Panc1 (cell line): ENCODE results near the gene RNF7. TPM values are rescaled to one million over a fixed set of nuclear protein-coding genes. Genes with fewer than 3 reads are reported as not detected.
A peak's percentile ranks its signal among the peaks of the same experiment; 100 is the strongest.

ENCODE experiments used
- ATAC-seq: fragments of 200-7000 bp; cut with Tn5 transposase; 2 replicates; pipeline ENCODE4 v1.9.1; 2020; ENCODE audit warnings: mild to moderate bottlenecking, moderate library complexity
- Bru-seq: library from RNA; stranded (reverse); fragments of 400-500 nt; gene quantifications from one replicate; lab custom pipeline; 2021; lab: Mats Ljungman, UMichigan
- BruChase-seq, 2 experiments: library from RNA; stranded (reverse); fragments of 400-500 nt; gene quantifications; one replicate each; lab custom pipeline; 2021; lab: Mats Ljungman, UMichigan
- BruUV-seq: library from RNA; stranded (reverse); fragments of 400-500 nt; replicated peaks from 2 replicates; lab custom pipeline; 2021; lab: Mats Ljungman, UMichigan
- CTCF ChIA-PET: fragments of 300-600 bp; sonication (Branson Sonifier 250); formaldehyde crosslinking; loops from one replicate; lab custom pipeline; 2022; ENCODE audit warnings: antibody characterized with exemption; lab: Charles Lee
- POLR2A ChIA-PET: fragments of 300-600 bp; sonication (Branson Sonifier 250); formaldehyde crosslinking; loops from one replicate; lab custom pipeline; 2022; ENCODE audit warnings: antibody characterized with exemption; lab: Charles Lee
- DNase-seq: peaks from one replicate; pipeline ENCODE4 v3.0.0-alpha.2; 2010; ENCODE audit warnings: low read depth, low spot score
- H3K27ac ChIP-seq: 2 replicates; pipeline ENCODE4 v1.5.1; 2011; ENCODE audit warnings: mild to moderate bottlenecking, low read length, inconsistent platforms
- H3K27me3 ChIP-seq: fragments of 200-500 bp; sonication (Bioruptor generic); 2 replicates; pipeline ENCODE4 v1.6.0; 2014; ENCODE audit warnings: low read length, inconsistent platforms; ENCODE audit not compliant: control insufficient read depth, insufficient read depth
- H3K36me3 ChIP-seq: fragments of 200-500 bp; sonication (Bioruptor generic); 2 replicates; pipeline ENCODE4 v1.5.1; 2014; ENCODE audit warnings: inconsistent platforms, mild to moderate bottlenecking, low read length, moderate library complexity; ENCODE audit not compliant: control insufficient read depth, insufficient read depth
- H3K4me1 ChIP-seq: 2 replicates; pipeline ENCODE4 v1.5.1; 2011; ENCODE audit warnings: inconsistent platforms, mild to moderate bottlenecking, low read length, moderate library complexity; ENCODE audit not compliant: control insufficient read depth, insufficient read depth
- H3K4me3 ChIP-seq, 2 experiments: 2 replicates each; pipeline ENCODE4 v1.5.1; 2011 to 2012; ENCODE audit warnings: low read depth in 2 of 2, low read length in 2 of 2, mild to moderate bottlenecking in 2 of 2, inconsistent platforms in 1 of 2, moderate library complexity in 1 of 2
- H3K9me3 ChIP-seq: fragments of 200-500 bp; sonication (Bioruptor generic); 2 replicates; pipeline ENCODE4 v1.5.1; 2014; ENCODE audit warnings: low read depth, mild to moderate bottlenecking, inconsistent platforms, low read length, moderate library complexity; ENCODE audit not compliant: control insufficient read depth, insufficient read depth
- POLR2AphosphoS5 ChIP-seq: IDR thresholded peaks from 2 replicates; pipeline ENCODE4 v1.6.1; 2012; ENCODE audit warnings: mild to moderate bottlenecking, low read depth, low read length, moderate library complexity
- SIN3A ChIP-seq: IDR thresholded peaks from 2 replicates; pipeline ENCODE4 v1.6.1; 2012; ENCODE audit warnings: low read depth, mild to moderate bottlenecking, low read length, moderate library complexity, borderline replicate concordance; ENCODE audit not compliant: insufficient read depth
- TCF7L2 ChIP-seq: IDR thresholded peaks from 2 replicates; pipeline ENCODE4 v1.6.1; 2011; ENCODE audit warnings: mild to moderate bottlenecking, low read depth, low read length, inconsistent platforms
- in situ Hi-C: cut with HindIII; loops from 2 replicates; pipeline ENCODE4 v1.10.0; 2016; ENCODE audit warnings: low sequenced_read_pairs, low pct_unique_long_range_greater_than_20kb
- intact Hi-C: fragments of 100-400 bp; cut with micrococcal nuclease; formaldehyde crosslinking; loops from one replicate; pipeline ENCODE4 v1.10.0; 2022; ENCODE audit not compliant: unreplicated experiment
- long read RNA-seq: library from polyadenylated mRNA; unstranded; transcript quantifications from one replicate; pipeline ENCODE4 v2.0.0, GENCODE V29; 2021; ENCODE audit not compliant: unreplicated experiment
- polyA plus RNA-seq: library from polyadenylated mRNA; unstranded; fragments of >200 nt; gene quantifications from one replicate; pipeline ENCODE4 v1.2.1, GENCODE V29; 2012; ENCODE audit warnings: missing spikeins; ENCODE audit not compliant: insufficient read length
- total RNA-seq: library from RNA; stranded (reverse); gene quantifications from one replicate; pipeline ENCODE4 v1.2.1, GENCODE V29; 2021; ENCODE audit not compliant: unreplicated experiment
- TF ChIP-seq, protein P1 (sequence below): fragments of 450-650 bp; IDR thresholded peaks from 2 replicates; pipeline ENCODE4 v1.5.1; 2017; ENCODE audit warnings: mild to moderate bottlenecking
- TF ChIP-seq, protein P2 (sequence below), 2 experiments: IDR thresholded peaks; 2 replicates each; pipeline ENCODE4 v1.6.1; 2011 to 2012; ENCODE audit warnings: low read depth in 2 of 2, control low read depth in 1 of 2, low read length in 1 of 2, mild to moderate bottlenecking in 1 of 2, moderate library complexity in 1 of 2; ENCODE audit not compliant: insufficient read depth in 1 of 2

RNF7 gene
- 87.3 TPM for total RNA-seq
- 80.0 TPM for polyA plus RNA-seq
- percentile 86 among the genes with signal in this experiment for Bru-seq, nascent RNA
- percentile 92 among the genes with signal in this experiment for BruChase-seq, experiment 1, labeled RNA remaining after a 2-hour chase
- percentile 96 among the genes with signal in this experiment for BruChase-seq, experiment 2, labeled RNA remaining after a 6-hour chase
- long read RNA-seq, transcript RNF7-202 (3 exons, 805 nt) = minor isoform, 13 of 101 reads
- long read RNA-seq, transcript RNF7-201 (3 exons, 2,763 nt) = major isoform, 75 of 101 reads
- long read RNA-seq, transcript RNF7-203 (4 exons, 1,036 nt) = minor isoform, 5 of 101 reads
- long read RNA-seq, partial matches to known transcripts = 1 of 101 reads
- long read RNA-seq, other reads (novel, unspliced or antisense) = 3 of 101 reads

DNA sequence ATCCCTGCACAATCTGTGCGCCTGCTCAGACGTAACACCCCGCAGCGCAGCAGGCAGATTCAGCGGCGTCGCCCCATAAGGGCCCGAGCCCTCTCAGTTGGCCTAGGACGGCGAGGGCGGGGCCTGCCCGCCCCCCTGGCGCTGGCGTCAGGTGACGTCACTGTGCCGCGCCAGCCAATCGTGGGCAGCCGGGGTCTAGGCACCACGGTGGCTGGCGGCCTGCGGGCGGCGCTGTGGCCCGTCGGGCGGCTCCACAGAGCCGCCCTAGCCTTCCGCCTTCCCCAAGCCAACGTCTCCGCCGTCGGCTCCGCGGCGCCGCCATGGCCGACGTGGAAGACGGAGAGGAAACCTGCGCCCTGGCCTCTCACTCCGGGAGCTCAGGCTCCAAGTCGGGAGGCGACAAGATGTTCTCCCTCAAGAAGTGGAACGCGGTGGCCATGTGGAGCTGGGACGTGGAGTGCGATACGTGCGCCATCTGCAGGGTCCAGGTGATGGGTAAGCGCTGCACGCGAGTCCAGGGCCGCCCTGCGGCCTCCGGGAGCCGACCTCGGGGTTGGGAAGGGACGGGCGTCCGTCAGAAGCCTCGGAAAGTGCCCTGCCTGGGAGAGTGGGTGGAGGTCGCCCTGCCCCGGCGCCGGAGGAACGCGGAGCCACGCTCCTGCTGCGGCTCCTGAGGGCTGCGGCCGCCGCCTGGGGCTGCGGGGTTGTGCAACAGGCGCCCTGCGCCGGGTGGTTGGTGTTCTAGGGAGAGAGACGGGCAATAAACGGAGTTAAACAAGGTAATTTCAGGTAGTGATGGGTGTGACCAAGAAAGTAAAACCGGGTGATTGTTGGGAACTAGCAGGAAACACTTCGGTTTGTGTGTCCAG lies at the start of gene RNF7:
Gene RNF7, plus strand, starts transcription at position 277 of the 869 bp plus-strand sequence. Its CDS starts 44 bp downstream, at position 321.
- TF ChIP-seq TCF7L2 (peak; percentile 64; the same call in 1 of the 2 replicates), SIN3A (0 out of 2 replicates have a peak, but pooled peaks have one; percentile 73), POLR2AphosphoS5 (peak; percentile 87)
- TF ChIP-seq, protein P1, sequence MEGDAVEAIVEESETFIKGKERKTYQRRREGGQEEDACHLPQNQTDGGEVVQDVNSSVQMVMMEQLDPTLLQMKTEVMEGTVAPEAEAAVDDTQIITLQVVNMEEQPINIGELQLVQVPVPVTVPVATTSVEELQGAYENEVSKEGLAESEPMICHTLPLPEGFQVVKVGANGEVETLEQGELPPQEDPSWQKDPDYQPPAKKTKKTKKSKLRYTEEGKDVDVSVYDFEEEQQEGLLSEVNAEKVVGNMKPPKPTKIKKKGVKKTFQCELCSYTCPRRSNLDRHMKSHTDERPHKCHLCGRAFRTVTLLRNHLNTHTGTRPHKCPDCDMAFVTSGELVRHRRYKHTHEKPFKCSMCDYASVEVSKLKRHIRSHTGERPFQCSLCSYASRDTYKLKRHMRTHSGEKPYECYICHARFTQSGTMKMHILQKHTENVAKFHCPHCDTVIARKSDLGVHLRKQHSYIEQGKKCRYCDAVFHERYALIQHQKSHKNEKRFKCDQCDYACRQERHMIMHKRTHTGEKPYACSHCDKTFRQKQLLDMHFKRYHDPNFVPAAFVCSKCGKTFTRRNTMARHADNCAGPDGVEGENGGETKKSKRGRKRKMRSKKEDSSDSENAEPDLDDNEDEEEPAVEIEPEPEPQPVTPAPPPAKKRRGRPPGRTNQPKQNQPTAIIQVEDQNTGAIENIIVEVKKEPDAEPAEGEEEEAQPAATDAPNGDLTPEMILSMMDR = peak; percentile 100
- TF ChIP-seq, protein P2, sequence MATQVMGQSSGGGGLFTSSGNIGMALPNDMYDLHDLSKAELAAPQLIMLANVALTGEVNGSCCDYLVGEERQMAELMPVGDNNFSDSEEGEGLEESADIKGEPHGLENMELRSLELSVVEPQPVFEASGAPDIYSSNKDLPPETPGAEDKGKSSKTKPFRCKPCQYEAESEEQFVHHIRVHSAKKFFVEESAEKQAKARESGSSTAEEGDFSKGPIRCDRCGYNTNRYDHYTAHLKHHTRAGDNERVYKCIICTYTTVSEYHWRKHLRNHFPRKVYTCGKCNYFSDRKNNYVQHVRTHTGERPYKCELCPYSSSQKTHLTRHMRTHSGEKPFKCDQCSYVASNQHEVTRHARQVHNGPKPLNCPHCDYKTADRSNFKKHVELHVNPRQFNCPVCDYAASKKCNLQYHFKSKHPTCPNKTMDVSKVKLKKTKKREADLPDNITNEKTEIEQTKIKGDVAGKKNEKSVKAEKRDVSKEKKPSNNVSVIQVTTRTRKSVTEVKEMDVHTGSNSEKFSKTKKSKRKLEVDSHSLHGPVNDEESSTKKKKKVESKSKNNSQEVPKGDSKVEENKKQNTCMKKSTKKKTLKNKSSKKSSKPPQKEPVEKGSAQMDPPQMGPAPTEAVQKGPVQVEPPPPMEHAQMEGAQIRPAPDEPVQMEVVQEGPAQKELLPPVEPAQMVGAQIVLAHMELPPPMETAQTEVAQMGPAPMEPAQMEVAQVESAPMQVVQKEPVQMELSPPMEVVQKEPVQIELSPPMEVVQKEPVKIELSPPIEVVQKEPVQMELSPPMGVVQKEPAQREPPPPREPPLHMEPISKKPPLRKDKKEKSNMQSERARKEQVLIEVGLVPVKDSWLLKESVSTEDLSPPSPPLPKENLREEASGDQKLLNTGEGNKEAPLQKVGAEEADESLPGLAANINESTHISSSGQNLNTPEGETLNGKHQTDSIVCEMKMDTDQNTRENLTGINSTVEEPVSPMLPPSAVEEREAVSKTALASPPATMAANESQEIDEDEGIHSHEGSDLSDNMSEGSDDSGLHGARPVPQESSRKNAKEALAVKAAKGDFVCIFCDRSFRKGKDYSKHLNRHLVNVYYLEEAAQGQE (IDR thresholded peaks at IDR 0.05; ENCODE audit: insufficient read depth in 1 of 2, low read depth in 2 of 2, low read length in 1 of 2) = 0 out of 4 replicates have a peak, but pooled peaks of 1 of the 2 experiments have one; percentile 65
- Histone ChIP-seq H3K4me3 (peak within 1 kb of the TSS; percentile 88 to 93), H3K27ac (peak within 1 kb of the TSS; percentile 97), H3K9me3 (no peaks in the 10 kb centered on the region), H3K36me3 (peaks cover 5% of the 10 kb centered on the region), H3K27me3 (no peaks in the 10 kb centered on the region), H3K4me1 (peaks cover 28% of the 10 kb centered on the region)
- intact Hi-C loops = loop anchor here (2.0 to 10.0 kb wide), 4 partner anchors 137 to 257 kb away; no protein-coding TSS in a partner anchor
- BruUV-seq = no TSS peak
- ATAC-seq = peak; percentile 98
- ChIA-PET POLR2A (interaction anchor here (0.7 kb wide), 2 partner anchors 159 to 183 kb away, joined by 4 to 7 read pairs; no protein-coding TSS in a partner anchor), CTCF (interaction anchor here (0.6 to 1.2 kb wide), 3 partner anchors 137 to 179 kb away, joined by 3 to 6 read pairs (median 5); no protein-coding TSS in a partner anchor)
- in situ Hi-C loops = no loop called here
- peak; percentile 87 for DNase-seq

DNA sequence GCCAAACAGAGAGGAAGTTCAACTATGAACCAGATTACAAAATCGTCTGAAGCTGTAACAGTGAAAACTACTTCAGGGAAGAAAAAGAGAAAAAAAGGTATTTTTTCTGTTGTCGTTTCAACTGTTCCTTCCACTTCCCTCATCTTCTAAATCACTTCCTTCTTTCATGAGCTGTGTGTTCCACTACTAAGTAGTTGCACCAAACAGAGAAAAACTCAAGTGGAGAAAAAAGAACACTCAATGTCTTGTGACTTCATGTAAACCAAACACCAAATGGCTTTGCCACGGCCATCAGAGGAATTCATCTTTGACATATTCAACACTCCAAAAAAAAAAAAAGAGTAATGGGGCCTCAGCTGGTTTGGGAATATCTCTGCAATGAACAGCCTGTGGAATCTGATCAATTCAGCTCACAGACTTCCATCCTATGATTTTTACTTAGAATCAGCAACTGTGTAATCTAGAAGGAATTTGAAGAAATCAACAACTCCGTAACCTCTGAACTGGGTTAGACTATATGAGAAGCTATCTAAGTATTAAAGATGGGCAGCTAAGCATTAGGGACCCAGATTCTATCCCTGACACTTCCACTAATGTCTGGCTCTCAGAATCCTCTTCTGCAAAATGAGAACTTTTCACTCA lies 47.5 kb upstream of the RNF7 start:
- TF ChIP-seq TCF7L2 (no peak), SIN3A (no peak), POLR2AphosphoS5 (no peak)
- TF ChIP-seq, protein P1 = no peak
- TF ChIP-seq, protein P2 (IDR thresholded peaks at IDR 0.05; ENCODE audit: insufficient read depth in 1 of 2, low read depth in 2 of 2, low read length in 1 of 2) = no peak
- Histone ChIP-seq H3K36me3 (no peaks in the 10 kb centered on the region), H3K9me3 (no peaks in the 10 kb centered on the region; the same call in 1 of the 2 replicates), H3K4me1 (peaks cover 7% of the 10 kb centered on the region; the same call in 1 of the 2 replicates), H3K4me3 (no peak overlapping the region), H3K27me3 (no peaks in the 10 kb centered on the region), H3K27ac (no peak overlapping the region)
- ATAC-seq = no peak
- CTCF ChIA-PET = no interaction called here
- no peak for DNase-seq
- POLR2A ChIA-PET = interaction anchor here (0.6 kb wide), 1 partner anchor 10 kb away, joined by 4 read pairs; no protein-coding TSS in a partner anchor
- BruUV-seq = no TSS peak
- intact Hi-C loops (no loop called here), in situ Hi-C loops (no loop called here)
